ENCODE results near the gene STIM1.

Gene STIM1

DNA sequence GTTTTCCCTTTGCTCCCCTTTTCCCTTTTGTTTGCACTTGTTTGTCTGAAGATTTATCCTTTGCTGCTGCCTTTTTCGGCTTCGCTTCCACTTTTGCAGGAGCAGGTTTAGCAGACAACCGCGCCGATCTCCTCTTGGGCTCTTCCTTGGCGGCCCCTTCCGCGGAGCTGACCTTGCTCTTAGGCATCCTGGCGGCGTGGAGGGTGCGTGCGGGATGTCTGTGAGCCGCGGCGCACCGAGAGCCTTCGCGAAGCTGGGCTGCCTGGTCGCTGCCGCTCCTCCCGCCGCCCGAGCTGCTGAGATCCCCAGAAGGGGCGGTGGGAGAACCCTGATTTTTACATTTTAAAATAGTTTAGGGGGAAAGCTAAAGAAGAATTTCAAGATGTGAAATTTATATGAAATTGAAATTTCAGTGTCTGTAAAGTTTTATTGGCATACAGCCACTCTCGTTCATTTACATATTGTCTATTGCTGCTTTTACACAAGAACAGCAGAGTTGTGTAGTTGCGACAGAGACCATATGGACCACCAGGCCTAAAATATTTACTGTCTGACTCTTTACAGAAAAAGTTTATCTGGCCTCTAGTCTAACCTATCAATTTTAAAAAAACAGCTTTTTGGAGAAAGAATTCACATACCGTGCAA, 133.9 kb downstream of the STIM1 start:
- TF ChIP-seq EZH2 (IDR thresholded peaks at IDR 0.05; ENCODE audit: borderline replicate concordance, low read depth, low read length, severe bottlenecking), result no peak
- TF ChIP-seq, protein P1, sequence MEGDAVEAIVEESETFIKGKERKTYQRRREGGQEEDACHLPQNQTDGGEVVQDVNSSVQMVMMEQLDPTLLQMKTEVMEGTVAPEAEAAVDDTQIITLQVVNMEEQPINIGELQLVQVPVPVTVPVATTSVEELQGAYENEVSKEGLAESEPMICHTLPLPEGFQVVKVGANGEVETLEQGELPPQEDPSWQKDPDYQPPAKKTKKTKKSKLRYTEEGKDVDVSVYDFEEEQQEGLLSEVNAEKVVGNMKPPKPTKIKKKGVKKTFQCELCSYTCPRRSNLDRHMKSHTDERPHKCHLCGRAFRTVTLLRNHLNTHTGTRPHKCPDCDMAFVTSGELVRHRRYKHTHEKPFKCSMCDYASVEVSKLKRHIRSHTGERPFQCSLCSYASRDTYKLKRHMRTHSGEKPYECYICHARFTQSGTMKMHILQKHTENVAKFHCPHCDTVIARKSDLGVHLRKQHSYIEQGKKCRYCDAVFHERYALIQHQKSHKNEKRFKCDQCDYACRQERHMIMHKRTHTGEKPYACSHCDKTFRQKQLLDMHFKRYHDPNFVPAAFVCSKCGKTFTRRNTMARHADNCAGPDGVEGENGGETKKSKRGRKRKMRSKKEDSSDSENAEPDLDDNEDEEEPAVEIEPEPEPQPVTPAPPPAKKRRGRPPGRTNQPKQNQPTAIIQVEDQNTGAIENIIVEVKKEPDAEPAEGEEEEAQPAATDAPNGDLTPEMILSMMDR (IDR thresholded peaks at IDR 0.05; ENCODE audit: borderline replicate concordance, extremely low read depth, low read length, poor library complexity, severe bottlenecking), result no peak
- H3K27me3 ChIP-seq (ENCODE audit: insufficient read depth, low read length, poor library complexity), result no peaks in the 10 kb centered on the region
- ATAC-seq (ENCODE audit: insufficient read depth, low read depth) (no peak), DNase-seq (no peak)
- peaks cover 17% of the 10 kb centered on the region for H3K4me1 ChIP-seq (ENCODE audit: insufficient read depth, low read length)
- H3K79me2 ChIP-seq (ENCODE audit: insufficient read depth, low read length), result peaks cover 36% of the 10 kb centered on the region
- H3K9ac ChIP-seq (ENCODE audit: low read depth, low read length), result no peak overlapping the region
- H3K4me2 ChIP-seq (ENCODE audit: insufficient read depth, low read length), result peak overlapping the region; percentile 8; the same call in 1 of the 2 replicates
- H3K27ac ChIP-seq (ENCODE audit: low read length), result peak overlapping the region; percentile 49
- H4K20me1 ChIP-seq (ENCODE audit: insufficient read depth, low read length), result no peaks in the 10 kb centered on the region
- peaks cover 12% of the 10 kb centered on the region for H3K9me3 ChIP-seq (ENCODE audit: insufficient read depth, low read length, severe bottlenecking)
- no peak overlapping the region for H2AFZ ChIP-seq (ENCODE audit: low read depth, low read length)
- H3K36me3 ChIP-seq (ENCODE audit: insufficient read depth, low read length), result no peaks in the 10 kb centered on the region; the same call in 1 of the 2 replicates
- H3K4me3 ChIP-seq (ENCODE audit: low read depth in 1 of 2, low read length in 2 of 2), result no peak overlapping the region

DNA sequence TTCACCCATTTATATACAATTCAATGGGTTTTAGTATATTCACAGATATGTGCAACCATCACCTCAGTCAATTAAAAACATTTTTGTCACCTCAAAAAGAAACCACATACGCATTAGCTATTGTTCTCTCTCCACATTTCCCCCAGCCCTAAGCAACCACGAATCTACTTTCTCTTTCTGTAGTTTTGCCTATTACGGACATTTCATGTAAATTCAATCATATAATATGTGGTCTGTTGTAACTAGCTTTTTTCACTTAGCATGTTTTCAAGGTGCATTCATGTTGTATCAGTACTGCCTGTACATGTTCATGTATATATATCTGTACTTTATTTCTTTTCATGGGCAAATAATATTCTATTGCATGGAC, 134.4 kb downstream of the STIM1 start:
- peak; percentile 87 for ATAC-seq (ENCODE audit: insufficient read depth, low read depth)
- DNase-seq, result peak; percentile 33
- Histone ChIP-seq H2AFZ (ENCODE audit: low read depth, low read length) (no peak overlapping the region), H3K27me3 (ENCODE audit: insufficient read depth, low read length, poor library complexity) (no peaks in the 10 kb centered on the region), H3K79me2 (ENCODE audit: insufficient read depth, low read length) (peaks cover 41% of the 10 kb centered on the region), H3K4me3 (ENCODE audit: low read depth in 1 of 2, low read length in 2 of 2) (no peak overlapping the region), H3K4me2 (ENCODE audit: insufficient read depth, low read length) (peak overlapping the region; percentile 8; the same call in 1 of the 2 replicates), H4K20me1 (ENCODE audit: insufficient read depth, low read length) (no peaks in the 10 kb centered on the region), H3K4me1 (ENCODE audit: insufficient read depth, low read length) (peaks cover 17% of the 10 kb centered on the region), H3K9me3 (ENCODE audit: insufficient read depth, low read length, severe bottlenecking) (peaks cover 14% of the 10 kb centered on the region), H3K9ac (ENCODE audit: low read depth, low read length) (no peak overlapping the region), H3K36me3 (ENCODE audit: insufficient read depth, low read length) (no peaks in the 10 kb centered on the region), H3K27ac (ENCODE audit: low read length) (peak overlapping the region; percentile 49)
- TF ChIP-seq, protein P1 (IDR thresholded peaks at IDR 0.05; ENCODE audit: borderline replicate concordance, extremely low read depth, low read length, poor library complexity, severe bottlenecking), result no peak
- TF ChIP-seq EZH2 (IDR thresholded peaks at IDR 0.05; ENCODE audit: borderline replicate concordance, low read depth, low read length, severe bottlenecking), result no peak

DNA sequence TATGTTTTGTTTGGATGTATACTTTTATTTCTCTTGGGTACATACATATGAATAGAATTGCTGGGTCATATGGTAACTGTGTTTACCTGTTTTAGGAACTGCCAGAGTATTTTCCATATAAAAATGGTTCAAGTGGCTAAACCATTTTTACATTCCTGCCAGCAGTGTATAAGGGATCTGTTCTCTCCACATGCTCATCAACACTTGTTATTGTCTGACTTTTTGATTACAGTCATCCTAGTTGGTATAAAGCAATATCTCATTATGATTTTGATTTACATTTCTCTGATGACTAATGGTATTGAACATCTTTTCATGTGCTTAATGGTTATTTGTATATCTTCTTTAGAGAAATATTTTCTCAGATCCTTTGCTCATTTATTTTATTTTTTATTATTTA, 134.9 kb downstream of the STIM1 start:
- ATAC-seq (ENCODE audit: insufficient read depth, low read depth) (no peak), DNase-seq (no peak)
- H3K79me2 ChIP-seq (ENCODE audit: insufficient read depth, low read length), result peaks cover 46% of the 10 kb centered on the region
- no peaks in the 10 kb centered on the region for H4K20me1 ChIP-seq (ENCODE audit: insufficient read depth, low read length)
- H3K4me3 ChIP-seq (ENCODE audit: low read depth in 1 of 2, low read length in 2 of 2), result no peak overlapping the region
- peaks cover 14% of the 10 kb centered on the region for H3K9me3 ChIP-seq (ENCODE audit: insufficient read depth, low read length, severe bottlenecking)
- H3K36me3 ChIP-seq (ENCODE audit: insufficient read depth, low read length), result no peaks in the 10 kb centered on the region
- TF ChIP-seq EZH2 (IDR thresholded peaks at IDR 0.05; ENCODE audit: borderline replicate concordance, low read depth, low read length, severe bottlenecking), result no peak
- TF ChIP-seq, protein P1 (IDR thresholded peaks at IDR 0.05; ENCODE audit: borderline replicate concordance, extremely low read depth, low read length, poor library complexity, severe bottlenecking), result no peak
- H3K9ac ChIP-seq (ENCODE audit: low read depth, low read length), result no peak overlapping the region
- no peaks in the 10 kb centered on the region for H3K27me3 ChIP-seq (ENCODE audit: insufficient read depth, low read length, poor library complexity)
- peaks cover 20% of the 10 kb centered on the region for H3K4me1 ChIP-seq (ENCODE audit: insufficient read depth, low read length)
- no peak overlapping the region for H3K4me2 ChIP-seq (ENCODE audit: insufficient read depth, low read length)
- no peak overlapping the region for H2AFZ ChIP-seq (ENCODE audit: low read depth, low read length)
- H3K27ac ChIP-seq (ENCODE audit: low read length), result no peak overlapping the region

All from DND-41 (cell line).